Astrocyte of the hippocampus (primary cell): ENCODE data around the gene P3H4.

ENCODE experiments used
- DNase-seq: peaks from one replicate; pipeline ENCODE4 v3.0.0; 2011; ENCODE audit warnings: low read depth, low spot score

Gene P3H4

DNA sequence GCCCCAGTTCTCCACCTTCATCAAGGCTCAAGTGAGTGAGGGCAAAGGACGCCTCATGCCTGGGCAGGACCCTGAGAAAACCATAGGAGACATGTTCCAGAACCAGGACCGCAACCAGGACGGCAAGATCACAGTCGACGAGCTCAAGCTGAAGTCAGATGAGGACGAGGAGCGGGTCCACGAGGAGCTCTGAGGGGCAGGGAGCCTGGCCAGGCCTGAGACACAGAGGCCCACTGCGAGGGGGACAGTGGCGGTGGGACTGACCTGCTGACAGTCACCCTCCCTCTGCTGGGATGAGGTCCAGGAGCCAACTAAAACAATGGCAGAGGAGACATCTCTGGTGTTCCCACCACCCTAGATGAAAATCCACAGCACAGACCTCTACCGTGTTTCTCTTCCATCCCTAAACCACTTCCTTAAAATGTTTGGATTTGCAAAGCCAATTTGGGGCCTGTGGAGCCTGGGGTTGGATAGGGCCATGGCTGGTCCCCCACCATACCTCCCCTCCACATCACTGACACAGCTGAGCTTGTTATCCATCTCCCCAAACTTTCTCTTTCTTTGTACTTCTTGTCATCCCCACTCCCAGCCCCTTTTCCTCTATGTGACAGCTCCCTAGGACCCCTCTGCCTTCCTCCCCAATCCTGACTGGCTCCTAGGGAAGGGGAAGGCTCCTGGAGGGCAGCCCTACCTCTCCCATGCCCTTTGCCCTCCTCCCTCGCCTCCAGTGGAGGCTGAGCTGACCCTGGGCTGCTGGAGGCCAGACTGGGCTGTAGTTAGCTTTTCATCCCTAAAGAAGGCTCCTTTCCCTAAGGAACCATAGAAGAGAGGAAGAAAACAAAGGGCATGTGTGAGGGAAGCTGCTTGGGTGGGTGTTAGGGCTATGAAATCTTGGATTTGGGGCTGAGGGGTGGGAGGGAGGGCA is 10.7 kb upstream of the P3H4 start:
- DNase-seq, result no peak

DNA sequence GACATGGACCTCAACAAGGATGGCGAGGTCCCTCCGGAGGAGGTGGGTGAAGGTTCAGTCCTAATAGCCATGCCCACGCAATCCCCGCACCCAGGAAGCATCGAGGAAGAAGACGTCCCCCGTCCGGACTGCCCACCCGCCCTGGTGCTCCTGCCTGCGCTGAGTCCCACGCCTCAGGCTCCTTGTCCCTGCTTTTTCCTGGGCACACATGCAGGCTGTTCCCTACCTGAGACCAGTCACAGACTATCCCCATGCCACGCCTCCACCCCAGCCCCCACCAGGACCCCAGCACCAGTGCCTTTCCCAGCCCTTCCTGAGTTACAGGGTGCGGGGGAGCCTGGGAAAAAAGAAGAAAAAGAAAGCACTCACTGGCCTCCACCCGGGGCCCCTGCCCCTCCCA is 10.0 kb upstream of the P3H4 start:
- DNase-seq, result no peak

DNA sequence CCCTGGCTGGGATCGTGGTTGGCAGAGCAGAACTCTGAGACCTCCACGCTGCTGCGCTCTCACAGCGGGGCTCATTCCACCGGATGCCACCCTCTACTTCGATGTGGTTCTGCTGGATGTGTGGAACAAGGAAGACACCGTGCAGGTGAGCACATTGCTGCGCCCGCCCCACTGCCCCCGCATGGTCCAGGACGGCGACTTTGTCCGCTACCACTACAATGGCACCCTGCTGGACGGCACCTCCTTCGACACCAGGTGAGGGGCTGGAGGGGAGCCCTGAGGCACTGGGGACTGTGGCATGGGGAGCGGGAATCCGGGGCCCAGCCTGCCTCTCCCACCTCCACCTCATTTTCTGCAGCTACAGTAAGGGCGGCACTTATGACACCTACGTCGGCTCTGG is 6.3 kb upstream of the P3H4 start:
- DNase-seq, result no peak

DNA sequence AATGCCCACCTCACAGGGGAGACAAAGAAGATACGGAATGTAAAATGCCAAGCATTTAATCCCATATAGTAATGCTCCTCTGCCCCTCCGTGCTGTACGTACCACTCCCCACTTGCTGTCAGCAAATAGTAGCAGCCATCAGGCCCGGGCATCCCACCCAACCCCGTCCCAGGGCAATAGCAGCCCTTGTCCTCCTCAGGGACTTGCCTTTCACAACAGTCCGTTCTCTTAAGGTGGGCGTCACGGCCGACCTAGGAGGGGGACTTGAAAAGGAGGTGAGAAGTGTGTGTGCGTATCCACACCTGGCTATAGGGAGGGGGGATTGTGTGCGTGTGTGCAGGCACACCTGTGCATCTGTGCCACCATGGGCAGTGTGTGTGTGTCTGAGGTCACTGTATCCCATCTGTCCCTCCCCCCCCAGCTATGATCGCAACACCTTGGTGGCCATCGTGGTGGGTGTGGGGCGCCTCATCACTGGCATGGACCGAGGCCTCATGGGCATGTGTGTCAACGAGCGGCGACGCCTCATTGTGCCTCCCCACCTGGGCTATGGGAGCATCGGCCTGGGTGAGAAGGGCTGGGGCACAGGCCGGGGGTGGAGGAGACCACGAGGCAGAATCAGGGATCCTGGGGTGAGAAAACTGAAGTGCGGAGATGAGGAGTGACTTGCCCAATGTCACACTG is 5.0 kb upstream of the P3H4 start:
- DNase-seq, result no peak

DNA sequence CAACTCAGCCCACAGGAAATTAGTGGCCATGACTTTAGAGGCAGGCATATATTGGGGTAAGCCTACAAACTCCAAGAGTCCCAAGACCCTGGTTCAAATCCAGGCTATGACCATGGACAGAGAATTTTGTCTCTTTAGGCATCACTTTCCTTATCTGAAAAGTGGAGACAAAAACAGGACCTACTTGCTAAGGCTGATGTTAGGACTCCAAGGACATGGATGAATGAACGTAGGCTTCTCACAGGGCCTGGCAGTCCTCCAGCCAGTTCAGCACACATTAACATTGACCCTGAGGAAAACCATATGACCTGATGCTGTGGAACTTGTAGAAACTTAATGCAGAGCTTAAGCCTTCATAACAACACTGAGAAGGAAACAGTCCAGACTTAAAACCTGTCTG is 2.4 kb upstream of the P3H4 start:
- peak; percentile 42 for DNase-seq

DNA sequence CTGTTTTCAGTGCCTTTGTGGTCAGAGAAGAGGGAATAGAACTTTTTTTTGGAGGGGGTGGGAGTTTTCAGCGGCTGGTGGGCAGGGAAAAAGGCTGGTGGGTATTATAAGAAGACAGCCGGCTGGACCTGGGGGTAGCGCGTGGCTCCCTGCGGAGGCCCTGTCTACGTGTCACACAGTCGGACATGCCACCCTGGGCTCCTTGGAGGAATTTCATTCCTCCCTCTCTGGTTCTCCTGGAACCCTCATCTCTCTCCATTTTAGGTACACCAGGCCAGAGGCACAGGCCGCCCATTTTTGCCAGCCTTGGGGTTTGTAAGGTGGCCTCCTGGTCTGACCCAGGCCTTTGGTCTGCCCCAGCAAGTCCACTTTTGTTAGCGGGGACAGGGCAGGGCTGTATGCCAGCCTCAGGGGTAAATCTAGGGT is 2.0 kb upstream of the P3H4 start:
- DNase-seq, result peak; percentile 39

DNA sequence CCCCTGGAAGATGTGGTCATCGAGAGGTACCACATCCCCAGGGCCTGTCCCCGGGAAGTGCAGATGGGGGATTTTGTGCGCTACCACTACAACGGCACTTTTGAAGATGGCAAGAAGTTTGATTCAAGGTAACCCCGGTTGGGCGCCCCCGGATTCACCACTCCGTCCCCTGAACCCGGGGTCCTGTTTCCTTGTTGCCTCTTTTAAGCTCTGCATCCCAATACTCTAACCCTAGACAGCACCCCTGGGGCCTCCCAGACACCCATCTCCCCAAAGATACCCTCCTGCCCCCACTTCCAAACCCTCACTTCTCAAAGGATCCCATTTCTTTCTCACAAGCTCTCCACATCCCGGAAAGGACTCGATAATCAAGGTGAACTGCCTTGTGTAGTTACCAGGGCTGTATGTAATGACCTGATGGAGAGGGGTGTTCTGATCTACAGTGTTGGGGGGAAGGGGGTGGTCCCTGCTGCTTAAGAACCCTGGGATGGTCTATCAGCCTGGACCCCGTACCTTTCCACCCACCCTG is 1.5 kb upstream of the P3H4 start:
- peak; percentile 25 for DNase-seq

DNA sequence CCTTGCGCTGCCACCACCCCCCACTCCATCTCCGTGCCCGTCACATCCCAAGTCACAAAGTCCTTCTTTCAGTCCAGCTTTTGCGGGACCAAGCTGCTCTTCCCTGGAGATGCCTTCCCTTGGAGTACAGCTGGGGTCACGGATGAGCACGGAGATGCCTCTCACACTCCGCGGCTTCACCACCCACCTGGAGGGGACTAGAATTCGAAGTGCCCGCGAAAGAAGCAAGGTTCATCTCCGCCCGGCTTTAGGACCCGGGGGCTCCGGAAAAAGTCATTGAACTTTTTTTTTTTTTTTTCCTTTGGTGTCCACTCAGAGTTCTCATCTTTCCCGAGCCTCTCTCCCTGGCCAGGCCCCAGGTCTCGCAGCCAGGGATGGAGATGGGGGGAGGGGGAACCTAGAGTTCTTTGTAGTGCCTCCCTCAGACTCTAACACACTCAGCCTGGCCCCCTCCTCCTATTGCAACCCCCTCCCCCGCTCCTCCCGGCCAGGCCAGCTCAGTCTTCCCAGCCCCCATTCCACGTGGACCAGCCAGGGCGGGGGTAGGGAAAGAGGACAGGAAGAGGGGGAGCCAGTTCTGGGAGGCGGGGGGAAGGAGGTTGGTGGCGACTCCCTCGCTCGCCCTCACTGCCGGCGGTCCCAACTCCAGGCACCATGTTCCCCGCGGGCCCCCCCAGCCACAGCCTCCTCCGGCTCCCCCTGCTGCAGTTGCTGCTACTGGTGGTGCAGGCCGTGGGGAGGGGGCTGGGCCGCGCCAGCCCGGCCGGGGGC is 817 bp upstream of the P3H4 start, which contains the start of gene FKBP10:
Gene FKBP10 (plus strand): TSS at position 624 of the 771 bp plus-strand sequence. CDS start 31 bp downstream, at position 655.
- DNase-seq, result peak; percentile 94

DNA sequence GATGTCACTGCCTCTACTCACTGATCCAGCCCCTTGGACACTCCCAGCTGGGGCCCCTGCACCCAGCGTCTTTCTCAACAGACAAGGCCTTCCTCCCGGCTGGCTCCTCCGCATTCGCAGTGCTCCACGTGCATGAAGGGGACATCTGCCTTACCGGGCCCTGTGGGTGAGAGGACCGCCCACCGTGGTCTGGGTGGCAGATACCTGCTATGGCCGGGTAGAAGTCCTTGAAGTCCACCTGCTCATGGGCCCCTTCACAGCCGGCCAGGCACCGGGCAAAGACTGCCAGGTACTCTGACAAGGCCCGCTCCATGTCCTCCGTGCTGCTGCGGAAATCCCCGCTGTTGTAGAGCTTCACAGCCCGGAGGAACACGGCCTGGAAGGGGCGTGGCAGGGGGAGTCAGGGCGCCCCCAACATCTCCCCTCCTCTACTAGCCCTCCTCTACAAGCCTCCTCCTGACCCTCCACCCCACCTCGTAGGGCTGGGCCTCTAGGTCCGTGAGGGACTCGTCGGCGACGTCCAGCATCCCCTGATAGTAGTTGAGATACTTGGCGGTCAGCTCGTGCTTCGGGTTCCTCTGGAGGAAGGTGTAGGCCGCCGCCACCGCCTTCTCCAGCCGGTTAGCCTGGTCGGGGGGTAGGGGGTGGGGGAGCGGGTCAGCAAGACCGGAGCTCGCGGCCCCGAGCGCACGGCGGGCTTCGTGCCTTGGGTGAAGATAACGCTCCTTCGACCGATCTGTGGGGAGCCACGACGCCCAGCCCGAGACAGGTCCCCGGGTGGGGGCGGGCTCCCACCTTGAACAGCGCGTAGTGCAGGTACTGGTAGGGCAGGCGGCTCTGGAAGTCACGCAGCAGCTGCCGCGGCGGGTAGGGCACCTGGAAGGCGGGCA is 845 bp downstream of the P3H4 start:
- no peak for DNase-seq

DNA sequence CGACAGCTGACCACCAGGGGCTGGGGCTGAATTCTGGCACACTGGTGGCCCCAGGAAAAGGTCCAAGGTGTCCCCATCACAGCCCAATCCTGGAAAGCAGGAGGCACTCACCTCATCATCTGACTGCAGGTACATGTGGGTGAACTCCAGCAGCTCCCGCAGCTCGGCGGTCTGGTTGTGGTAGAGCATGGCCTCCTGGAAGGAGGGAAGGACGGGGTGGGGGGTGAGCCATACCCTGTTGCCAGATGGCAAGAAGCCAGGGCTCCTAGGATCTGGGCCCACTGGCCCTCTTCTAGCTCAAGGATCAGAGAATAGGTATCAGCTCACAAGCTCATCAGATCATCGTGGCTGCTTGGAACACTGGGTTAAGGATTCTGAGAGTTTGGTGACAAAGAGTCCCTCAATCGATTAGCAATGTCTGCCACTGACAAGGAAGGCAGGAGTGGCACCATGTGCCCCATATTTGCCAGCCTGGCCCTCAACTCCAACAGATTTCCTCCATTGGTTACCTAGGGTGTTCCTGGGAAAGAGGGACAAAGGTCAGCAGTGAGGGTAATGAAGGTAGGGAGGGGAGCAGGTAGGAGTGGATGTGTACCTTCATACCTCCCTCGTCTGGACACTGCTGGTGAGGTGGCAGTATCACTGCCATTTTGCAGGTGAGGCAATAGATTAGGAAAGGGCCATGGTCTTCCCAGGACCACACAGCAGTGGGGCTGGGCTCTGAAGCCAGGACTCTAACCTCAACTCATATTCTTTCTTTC is 4.9 kb downstream of the P3H4 start:
- DNase-seq, result no peak

DNA sequence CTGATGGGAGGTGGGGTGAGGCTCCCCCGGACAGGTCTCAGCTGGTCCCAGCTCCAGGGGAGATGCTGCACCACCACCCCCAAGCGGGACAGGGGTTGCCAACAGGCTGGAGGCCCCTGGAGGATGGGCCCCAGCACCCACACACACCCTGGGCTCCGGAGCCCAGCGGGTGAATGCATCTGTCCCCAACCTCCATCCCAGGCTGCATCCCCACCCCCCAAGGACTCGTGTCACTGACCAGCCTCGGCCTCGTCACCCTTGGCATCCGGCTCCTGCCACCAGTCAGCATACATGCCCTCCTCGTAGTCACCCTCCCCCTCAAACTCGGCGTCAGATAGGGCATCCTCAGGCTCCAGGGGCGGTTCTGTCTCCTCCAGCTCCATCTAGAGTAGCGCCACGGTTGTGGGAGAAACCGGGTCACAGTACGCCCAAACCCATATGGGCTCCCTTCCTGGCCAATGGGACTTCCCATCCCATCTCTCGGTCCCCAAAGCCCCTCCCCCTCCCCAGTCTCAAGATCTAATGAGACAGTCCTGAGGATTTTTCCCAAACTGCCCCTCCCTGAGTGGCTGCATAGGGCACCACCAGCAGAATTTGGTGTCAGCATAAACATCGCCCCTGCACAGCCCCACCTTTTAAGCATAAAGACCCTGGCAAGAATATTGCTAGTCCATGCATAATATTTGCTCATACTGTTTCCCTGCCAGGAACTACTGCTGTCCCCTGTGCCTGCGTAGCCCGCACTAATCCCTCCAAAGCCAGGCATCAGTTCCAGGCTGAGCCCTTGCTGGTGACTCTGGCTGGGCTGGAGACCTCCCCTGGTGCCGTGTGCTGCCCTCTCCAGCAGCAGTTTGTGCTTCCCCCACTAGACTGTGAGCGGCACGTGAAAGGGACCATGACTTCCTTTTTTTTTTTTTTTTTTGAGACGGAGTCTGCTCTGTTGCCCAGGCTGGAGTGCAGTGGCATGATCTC is 8.4 kb downstream of the P3H4 start:
- DNase-seq, result no peak

DNA sequence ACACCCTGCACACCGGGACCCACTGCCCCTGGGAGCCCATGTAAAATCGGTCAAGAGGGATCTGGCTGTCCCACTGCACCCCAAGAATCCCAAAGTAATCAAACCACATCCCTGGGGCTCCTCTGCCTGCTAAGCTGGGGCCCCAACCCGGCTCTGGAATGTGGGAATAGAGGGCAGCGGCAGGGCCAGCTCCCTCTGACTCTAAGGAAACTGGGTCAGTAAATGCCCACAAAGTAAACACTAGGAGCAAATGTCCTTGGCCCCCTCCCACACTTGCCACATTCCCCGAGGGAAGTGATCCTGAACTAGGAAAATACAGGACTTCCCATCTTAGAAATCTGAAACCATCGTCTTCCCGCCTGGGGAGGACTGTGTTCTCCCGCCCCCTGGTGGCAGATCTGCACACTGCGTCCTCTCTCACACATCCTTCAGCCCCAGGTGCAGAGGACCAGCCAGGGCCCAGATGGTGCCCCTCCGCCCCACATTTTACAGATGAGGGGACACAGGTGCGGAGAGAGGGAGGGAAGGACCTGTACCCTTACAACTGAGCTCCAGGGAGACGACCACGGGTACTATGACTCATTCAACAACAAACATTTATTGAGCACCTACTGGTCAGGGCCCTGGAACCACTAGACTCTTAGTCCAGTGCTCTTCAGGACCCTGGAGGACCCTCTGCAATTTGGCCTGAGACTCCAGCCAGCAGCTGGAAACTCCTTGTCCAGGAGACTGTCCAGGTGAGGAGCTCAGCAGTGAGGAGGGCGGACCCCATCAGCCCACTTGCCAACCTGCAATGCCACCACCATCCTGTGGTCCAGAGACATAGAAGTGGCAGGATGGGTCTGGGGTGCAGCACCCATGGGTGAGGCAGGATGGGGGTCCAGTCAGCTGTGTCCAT is 10.1 kb downstream of the P3H4 start:
- peak; percentile 89 for DNase-seq

DNA sequence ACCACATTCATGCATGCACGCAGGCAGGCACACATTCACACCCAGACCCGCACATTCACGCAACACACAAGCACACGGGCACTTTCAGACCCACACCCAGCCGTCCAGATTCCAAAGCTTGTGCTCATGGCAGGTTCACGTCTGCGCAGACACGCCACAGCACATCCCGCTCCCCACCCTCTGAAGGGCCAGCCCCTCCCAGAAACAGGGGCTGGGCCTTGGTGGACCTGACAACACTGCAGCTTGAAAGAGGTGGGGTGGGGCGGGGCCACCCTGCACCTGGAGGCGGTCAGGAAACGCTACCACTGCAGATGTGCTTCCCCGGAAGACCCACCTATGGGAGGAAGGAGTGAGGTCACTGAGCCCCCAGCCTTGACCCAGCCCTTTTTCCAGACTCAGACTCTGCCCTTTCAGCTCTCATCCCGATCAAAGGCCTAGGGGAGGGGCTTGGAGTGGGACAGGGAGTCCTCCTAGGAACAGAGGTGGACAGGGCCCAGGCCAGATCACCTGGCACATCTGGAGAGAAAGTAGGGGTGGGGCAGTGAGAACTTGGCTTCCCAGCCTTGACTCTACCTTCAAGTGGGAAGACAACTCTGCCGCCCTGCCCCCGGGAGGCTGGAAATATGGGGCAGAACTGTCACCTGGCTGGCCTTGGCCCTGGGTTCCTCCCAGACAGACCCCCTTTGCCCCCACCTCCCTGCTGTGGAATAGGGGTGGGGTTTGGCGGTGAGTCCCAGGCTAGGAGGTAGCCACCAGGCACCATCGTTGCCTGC is 11.0 kb downstream of the P3H4 start:
- peak; percentile 46 for DNase-seq

DNA sequence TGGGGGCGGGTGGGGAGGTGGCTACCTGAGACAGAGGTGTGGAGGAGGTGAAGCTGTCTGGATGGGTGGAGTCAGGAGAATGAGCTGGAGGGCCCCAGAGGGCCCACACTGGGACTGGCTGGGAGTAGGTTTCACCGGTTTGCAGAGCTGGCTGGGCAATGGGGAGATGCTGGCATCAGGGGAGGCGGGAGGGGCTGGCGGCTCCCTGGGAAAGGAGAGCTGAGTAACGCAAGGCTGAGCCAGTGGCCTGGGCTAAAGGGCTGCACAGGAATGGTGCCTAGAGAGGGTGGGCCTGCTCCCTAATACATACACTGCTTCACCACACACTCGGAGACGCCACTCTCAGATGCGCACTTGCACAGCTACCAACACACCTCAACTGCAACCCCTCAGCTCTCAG is 12.4 kb downstream of the P3H4 start:
- no peak for DNase-seq

DNA sequence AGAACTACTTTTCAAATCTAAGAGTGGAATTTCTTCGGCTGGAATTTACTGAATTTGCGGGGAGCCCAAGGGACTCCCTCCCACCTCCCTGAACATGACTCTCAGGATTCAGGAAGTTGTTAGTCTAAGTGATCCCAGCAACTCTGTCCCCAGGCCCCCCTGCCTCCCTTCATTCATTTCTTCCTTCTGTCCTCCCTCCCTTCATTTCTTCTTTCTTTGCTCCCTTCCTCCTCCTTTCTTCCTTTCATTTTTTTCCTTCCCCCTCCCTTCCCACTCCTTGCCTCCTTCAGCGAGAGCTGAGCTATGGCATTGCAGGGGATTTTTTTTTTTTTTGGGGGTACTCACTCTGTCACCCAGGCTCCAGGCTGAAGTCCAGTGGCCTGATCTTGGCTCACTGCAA is 14.4 kb downstream of the P3H4 start:
- DNase-seq, result no peak

DNA sequence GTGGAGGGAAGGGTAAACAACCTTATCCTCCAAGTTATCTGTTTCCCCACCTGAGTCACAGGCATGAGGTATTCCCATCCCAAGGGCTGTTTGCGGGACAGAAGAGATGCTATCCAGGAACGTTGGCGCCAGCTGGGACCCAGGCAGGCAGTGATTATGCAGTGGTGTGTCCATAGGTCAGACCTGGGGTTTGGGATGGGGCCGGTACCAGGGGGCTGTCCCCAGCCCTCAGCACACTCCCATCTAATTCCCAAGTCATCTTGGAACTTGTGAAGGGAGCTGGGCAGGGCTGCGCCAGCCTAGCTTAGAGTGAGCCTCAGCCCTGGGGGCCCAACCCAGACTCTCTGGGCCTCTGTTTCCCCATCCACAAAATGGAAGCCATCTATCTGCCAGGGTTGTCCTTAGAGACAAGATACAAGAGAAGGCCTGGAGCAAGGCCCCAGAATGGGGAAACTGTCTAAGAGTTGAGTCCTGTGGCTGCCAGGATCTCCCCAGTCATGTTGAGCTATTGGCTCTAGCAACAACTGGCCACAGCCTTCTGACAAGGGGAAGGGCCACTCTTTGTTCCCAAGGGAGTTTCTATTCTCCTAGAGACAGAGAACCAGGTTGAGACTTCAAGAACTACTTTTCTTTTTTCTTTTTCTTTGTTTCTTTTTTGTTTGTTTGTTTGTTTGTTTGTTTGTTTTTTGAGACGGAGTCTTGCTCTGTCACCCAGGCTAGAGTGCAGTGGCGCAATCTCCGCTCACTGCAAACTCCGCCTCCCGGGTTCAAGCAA is 15.4 kb downstream of the P3H4 start:
- no peak for DNase-seq
